GM21529 (cell line): Measurements from ENCODE around the gene JADE1.

Experiments used
- ATAC-seq: cut with Tn5 transposase; IDR thresholded peaks from one replicate; pipeline ENCODE4 v1.9.1; 2021; ENCODE audit not compliant: unreplicated experiment

The JADE1 gene

DNA sequence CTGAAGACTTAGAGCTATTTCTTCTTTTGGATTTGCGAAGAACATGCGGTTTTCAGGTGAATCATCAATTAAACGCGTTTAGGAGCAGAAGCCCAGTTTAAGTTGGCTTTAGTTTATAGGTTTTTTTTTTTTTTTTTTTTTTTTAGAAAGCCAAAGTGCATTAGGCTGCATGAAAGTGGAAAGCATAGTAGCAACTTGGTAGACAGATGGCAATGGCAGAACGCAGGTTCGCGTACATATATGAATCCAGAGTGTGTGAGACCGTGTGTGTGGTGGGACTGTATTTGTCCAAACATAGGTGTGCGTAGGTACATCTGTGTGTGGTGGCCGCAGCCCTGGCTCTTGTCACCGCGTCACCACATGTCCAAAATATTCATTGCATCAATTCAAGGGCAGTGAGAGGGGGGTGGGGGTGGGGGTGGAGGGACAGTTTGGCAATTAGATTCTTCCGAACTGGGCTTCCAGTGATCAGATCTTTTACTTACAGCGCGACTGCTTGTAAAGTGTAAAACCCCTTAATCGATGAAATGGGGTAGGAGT, 901 bp downstream of the JADE1 start:
- no peak for ATAC-seq

DNA sequence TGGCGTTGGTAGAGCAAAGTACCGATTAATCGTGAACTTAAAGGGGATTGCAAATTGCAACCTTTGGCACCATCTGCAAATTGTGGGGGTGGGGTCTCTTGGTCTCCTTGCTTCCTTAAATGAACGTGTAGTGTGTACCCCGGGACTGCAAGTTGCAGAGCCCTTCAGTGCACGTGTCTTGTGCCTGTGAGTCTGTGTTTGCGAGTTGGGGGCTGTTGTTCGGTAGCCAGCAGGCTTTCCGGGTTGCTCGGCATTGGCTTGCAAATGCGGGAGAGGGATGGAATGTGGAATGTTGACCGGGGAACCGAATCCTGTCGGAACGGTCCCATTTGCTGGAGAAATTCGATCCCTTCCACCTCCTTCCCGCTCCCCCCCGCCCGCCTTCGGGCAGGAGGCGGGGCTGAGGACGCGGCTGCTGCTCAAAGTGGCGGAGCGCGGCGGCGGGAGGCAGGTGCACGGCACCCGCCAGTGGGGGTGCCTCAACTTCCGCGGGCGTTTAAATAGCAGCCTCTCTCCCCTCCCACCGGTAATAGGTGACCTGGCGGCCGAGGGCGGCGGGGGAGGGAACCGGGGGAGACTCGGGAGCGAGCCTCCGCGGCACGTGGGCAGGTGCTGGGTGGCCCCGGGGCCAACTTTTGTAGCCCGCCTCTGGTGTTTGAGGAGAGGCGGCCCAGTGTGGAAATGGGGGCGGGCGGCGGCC, 1.5 kb downstream of the JADE1 start:
- peak; percentile 50 for ATAC-seq

GRCh38 chr4:128811571-128812441, 2.3 kb downstream of the JADE1 start:
- peak; percentile 48 for ATAC-seq

- ATAC-seq, result peak; percentile 3
Measured at GRCh38 chr4:128812442-128813235, 3.1 kb downstream of the JADE1 start.

GRCh38 chr4:128813965-128814364, 4.5 kb downstream of the JADE1 start:
- ATAC-seq, result no peak

DNA sequence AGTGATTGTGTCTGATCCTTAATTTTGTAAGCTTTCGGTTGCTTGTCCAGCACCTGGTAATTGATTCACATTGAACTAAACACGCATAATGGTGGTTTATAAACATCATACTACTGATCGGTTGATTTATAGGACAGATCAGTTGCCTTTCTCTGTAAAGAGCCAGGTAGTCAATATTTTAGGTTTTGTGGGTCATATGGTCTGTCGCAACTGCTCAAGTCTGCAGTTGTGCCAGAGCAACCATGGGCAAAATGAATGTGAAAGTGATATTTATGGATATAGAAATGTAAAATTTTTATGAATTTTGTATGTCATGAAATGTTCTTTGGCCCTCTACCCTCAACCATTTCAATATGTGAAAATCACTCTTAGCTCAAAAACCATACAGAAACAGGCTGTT, 8.9 kb downstream of the JADE1 start:
- no peak for ATAC-seq

DNA sequence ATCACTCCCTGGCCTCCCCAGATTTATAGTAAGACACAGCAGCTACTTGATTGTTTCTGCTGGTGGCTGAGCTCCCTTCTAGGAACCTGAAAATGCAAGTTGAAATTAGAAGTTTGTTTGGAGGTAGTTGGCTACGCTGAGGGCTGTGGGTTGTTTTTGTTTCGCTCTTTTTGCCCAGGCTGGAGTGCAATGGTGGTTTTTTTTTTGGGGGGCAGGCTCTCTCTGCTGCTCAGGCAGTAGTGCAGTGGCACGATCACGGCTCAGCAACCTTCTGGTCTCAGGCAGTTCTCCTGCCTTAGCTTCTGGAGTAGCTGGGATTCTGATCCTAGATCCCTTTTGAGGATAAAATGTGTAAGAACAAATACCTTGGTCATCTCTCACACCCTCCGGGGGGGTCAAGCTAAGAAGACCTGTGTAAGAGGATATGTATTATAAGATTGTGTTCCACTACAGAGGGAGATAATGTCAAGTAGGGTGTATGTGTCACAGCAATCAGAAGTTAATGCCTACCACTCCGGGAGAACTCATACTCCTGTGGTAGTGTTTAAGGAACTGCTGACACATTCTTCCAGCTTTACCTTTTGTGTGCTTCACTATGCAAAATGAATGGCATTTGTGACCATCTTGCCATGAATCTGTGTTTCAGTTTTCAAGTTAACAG, 9.7 kb downstream of the JADE1 start:
- ATAC-seq, result no peak

DNA sequence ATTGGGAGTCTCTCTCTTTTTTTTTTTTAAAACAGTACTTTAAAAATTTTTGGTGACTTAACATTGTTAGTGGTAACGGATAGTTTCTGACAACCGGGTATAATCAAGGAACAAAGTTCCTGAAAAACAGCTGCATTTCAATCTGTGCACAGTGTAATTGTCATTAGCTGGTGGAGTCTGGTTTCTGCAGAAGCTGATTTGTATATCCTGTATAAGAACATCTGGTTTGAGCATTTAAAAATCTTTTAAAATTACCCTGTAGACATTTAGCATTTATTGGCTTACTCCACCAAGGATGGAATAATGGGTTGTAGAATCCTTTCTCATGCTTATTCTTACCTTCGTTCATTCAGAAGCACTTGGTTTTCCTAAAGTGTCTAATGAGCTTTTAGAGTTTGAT, 11.2 kb downstream of the JADE1 start:
- no peak for ATAC-seq

DNA sequence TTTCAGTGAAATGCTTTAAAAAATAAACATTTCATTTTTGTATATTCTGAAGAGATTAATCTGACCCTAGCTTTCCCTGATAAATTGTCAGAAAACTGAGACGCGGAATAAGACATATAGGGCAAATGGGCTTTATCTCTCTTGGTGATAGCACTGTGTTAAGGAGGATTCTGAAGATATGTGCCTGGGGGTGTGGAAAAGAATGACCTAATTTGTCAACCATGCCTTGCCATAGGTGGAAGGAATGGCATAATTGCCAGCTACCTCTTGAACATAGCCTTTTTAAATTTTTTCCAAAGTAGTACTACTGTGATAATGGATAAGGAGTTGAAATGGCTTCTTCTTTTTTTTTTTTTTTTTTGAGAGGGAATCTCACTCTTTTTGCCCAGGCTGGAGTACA, 11.7 kb downstream of the JADE1 start:
- ATAC-seq, result no peak

DNA sequence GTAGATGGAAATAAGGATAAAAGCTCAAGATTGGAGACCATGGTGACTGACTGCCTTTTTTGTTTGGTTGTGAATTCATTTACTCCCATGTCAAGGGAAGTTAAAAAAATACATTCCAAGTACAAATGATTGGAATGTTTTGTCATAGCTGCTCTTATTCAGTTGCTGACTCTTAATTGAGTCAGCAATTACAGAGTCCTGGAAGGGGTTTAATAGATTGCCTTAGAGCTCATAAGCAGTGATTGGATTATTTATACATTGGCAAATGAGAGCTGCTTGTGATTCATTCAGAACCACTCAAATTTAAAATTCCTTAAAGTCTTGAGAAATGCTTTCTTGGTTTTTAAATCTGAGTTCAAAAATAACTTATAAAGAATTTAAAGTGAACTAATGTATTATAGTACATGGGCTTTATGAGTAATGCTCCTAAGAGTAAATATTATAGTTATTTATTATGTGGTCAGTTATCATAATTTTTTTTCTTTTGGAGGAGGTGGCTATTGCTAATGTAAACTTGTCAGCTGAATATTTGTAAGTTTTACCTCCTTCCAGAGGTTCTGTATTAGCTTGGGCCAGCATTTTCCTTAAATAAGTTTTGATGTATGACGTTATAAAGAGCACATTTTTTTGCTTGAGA, 13.6 kb downstream of the JADE1 start:
- no peak for ATAC-seq

- no peak for ATAC-seq
Measured at GRCh38 chr4:128825226-128825625, 15.7 kb downstream of the JADE1 start.

DNA sequence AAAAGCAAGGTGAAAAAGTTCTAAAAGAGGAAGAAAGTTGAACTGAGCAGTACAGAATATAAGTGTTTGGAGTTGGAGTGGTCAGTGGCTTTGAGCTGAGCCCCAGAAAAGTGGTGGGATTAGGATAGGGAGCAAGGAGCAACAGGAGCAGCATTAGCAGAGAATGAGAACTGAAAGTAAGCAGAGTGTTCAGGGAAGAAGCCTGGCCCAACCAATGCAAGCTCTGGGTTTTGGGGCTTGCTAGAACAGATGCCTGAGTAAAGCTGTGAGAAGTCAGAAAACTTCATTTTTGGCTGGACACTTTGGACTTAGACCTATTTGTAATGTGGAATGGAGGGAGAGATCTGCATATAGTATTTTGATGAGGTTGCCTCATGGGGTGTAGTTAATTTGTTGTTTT, 17.8 kb downstream of the JADE1 start:
- peak; percentile 39 for ATAC-seq

DNA sequence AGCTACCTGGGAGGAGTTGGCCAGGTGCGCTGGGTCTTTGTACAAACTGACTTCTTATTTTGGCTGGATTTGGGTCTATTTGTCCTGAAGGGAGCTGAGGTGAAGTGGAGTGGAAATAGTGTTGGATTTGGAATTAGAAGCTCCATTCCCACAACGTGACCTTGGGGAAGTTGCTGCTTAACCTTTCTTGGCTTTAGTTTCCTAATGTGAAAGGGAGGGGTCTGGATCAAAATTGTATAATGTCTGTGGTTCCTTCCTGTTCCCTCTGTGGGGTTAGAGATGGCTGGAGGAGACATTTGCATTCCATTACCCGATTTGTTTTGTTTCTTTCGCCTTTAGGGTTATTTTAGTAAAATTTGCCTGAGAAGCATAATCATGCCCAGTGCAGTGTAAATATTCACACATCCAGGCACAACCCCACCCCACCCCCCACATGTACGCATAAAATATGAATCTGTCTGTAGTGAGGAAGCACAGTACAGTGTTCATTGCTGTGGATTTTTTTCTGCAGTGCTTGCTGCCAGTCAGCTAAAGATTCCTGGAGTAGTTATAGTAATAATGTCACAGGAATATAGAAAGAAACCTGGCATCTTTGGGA, 21.5 kb downstream of the JADE1 start:
- ATAC-seq, result peak; percentile 25

DNA sequence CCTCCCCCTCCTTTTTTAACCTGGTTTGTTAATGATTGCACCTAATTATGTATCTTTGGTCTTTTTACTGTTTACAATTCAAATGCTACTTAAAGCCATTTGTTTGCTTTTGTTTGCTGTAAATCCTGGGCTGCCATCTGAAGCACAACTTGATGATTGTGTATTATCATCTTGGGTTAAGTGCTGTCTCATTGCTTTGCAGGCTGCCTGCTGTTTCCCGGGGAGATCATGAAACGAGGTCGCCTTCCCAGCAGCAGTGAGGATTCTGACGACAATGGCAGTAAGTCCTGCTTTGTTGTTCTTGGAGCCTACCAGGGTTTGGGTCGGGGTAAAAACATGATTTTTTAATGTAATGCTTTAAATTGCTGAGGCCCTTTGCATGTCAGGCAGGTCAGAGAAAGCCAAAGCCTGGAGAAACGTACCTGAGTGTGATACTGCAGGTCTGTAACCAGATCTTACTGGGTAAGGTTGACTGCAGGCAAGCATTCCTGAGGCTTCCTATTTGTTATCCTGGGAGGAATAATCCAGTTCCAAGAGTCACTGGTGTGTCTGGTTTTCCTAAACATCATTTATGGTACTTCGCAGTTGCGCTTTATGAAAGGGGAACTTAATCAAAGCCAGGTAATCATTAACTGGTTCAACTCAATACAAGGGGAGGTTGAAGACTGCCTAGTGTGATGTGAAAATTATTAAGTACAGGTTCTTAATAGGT, 22.2 kb downstream of the JADE1 start:
- ATAC-seq, result no peak

GRCh38 chr4:128832243-128832625, 22.7 kb downstream of the JADE1 start:
- ATAC-seq, result no peak

GRCh38 chr4:128835498-128836222, 26.2 kb downstream of the JADE1 start:
- no peak for ATAC-seq

DNA sequence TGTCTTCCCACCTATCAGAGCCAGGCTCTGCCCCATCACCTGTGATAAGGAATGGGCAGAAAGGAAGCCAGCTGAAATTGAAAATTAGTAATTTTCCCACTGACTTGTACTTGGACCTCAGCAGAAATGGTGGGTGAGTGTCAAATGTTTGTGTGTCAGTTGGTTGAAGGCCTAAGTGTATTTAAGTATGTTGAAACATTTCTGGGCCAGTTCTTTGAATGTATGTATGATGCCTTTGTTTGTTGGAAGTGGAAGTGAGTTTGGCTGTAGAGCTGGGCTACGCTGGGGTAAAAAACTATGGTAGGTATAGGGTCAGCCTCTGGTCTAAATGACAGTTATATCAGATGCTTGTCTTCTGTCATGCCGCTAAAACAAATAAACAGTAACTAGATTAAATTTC, 27.7 kb downstream of the JADE1 start:
- no peak for ATAC-seq

GRCh38 chr4:128837679-128838078, 28.2 kb downstream of the JADE1 start:
- no peak for ATAC-seq
